A549 (cell line): ENCODE results near the gene IL20RB. TPM values are rescaled to one million over a fixed set of nuclear protein-coding genes. Genes with fewer than 3 reads are reported as not detected.

Experiments
- ATAC-seq, 2 experiments: fragments of 200-7000 bp in 1 of 2; fragments of >200 bp in 1 of 2; cut with Nextera tagmentation in 1 of 2; cut with Tn5 transposase in 1 of 2; 3 replicates each; pipeline versions ENCODE4 v1.8.0 to v1.9.1; 2018 to 2020; ENCODE audit warnings: mild to moderate bottlenecking in 1 of 2, moderate library complexity in 1 of 2
- CTCF ChIA-PET: fragments of 300-600 bp; sonication (Branson Sonifier 250); formaldehyde crosslinking; extraction: SDS; loops from one replicate; lab custom pipeline; 2021; ENCODE audit warnings: antibody characterized with exemption, inconsistent platforms; lab: Yijun Ruan, JAX
- POLR2A ChIA-PET: fragments of 350-600 bp; formaldehyde crosslinking; extraction: SDS; loops from one replicate; lab custom pipeline; 2021; ENCODE audit warnings: antibody characterized with exemption, inconsistent platforms; lab: Yijun Ruan, JAX
- DNase-seq, 2 experiments: peaks; one replicate each; pipeline versions ENCODE4 v3.0.0 to v3.0.0-alpha.2; 2011 to 2016; ENCODE audit warnings: low read depth in 1 of 2, low spot score in 1 of 2
- FAIRE-seq: peaks from 2 replicates; lab custom pipeline; 2011; peaks lifted over from hg19 to GRCh38; lab: Jason Lieb, UNC
- H3K27ac ChIP-seq, 2 experiments: fragments of >200 bp; sonication (Bioruptor Twin); formaldehyde crosslinking; 3 replicates each; pipeline ENCODE4 v1.5.1; 2016 to 2017
- H3K4me1 ChIP-seq: fragments of >200 bp; sonication (Bioruptor Twin); formaldehyde crosslinking; 3 replicates; pipeline ENCODE4 v1.6.1; 2016
- H3K4me2 ChIP-seq: fragments of >200 bp; sonication (Bioruptor Twin); formaldehyde crosslinking; 3 replicates; pipeline ENCODE4 v1.6.1; 2016
- H3K4me3 ChIP-seq: fragments of >200 bp; sonication (Bioruptor Twin); formaldehyde crosslinking; 3 replicates; pipeline ENCODE4 v1.5.1; 2016
- H3K9me3 ChIP-seq: fragments of >200 bp; sonication (Bioruptor Twin); formaldehyde crosslinking; 3 replicates; pipeline ENCODE4 v1.6.1; 2016
- CBX2 ChIP-seq: fragments of 200-600 bp; sonication (generic); IDR thresholded peaks from 2 replicates; pipeline ENCODE4 v1.6.1; 2016; ENCODE audit warnings: low read depth, mild to moderate bottlenecking, borderline replicate concordance
- CEBPB ChIP-seq, 2 experiments: fragments of >200 bp in 1 of 2; sonication (Bioruptor Twin) in 1 of 2; formaldehyde crosslinking in 1 of 2; IDR thresholded peaks; 2 replicates each; pipeline ENCODE4 v1.6.1; 2012 to 2016
- CHD2 ChIP-seq: fragments of 150-350 bp; IDR thresholded peaks from 2 replicates; pipeline ENCODE4 v1.6.1; 2014; ENCODE audit warnings: low read length; ENCODE audit not compliant: partially characterized antibody
- GATA3 ChIP-seq: IDR thresholded peaks from 2 replicates; pipeline ENCODE4 v1.6.1; 2012; ENCODE audit warnings: borderline replicate concordance
- HOXB13 ChIP-seq: fragments of 250-450 bp; sonication (Bioruptor Pico); IDR thresholded peaks from 2 replicates; pipeline ENCODE4 v1.5.0; 2020; ENCODE audit warnings: low read depth, mild to moderate bottlenecking, moderate library complexity
- KDM1A ChIP-seq: fragments of 200-600 bp; sonication (generic); IDR thresholded peaks from 2 replicates; pipeline ENCODE4 v1.6.1; 2016; ENCODE audit warnings: low read depth, mild to moderate bottlenecking
- KDM5A ChIP-seq: fragments of 200-600 bp; sonication (generic); IDR thresholded peaks from 2 replicates; pipeline ENCODE4 v1.6.1; 2016; ENCODE audit warnings: antibody characterized with exemption, mild to moderate bottlenecking
- POLR2A ChIP-seq: IDR thresholded peaks from 2 replicates; pipeline ENCODE4 v1.6.1; 2012; ENCODE audit warnings: mild to moderate bottlenecking, low read length
- POLR2AphosphoS2 ChIP-seq: conservative IDR thresholded peaks from 2 replicates; pipeline ENCODE4 v1.6.1; 2012; ENCODE audit warnings: low read length, improper control_type of control experiment, inconsistent platforms
- RAD21 ChIP-seq, 2 experiments: fragments of >200 bp in 1 of 2; sonication (Bioruptor Twin) in 1 of 2; formaldehyde crosslinking in 1 of 2; IDR thresholded peaks in 1 of 2; conservative IDR thresholded peaks in 1 of 2; 2 replicates in 1 of 2; 3 replicates in 1 of 2; pipeline ENCODE4 v1.6.1; 2012 to 2018; ENCODE audit warnings: inconsistent platforms in 1 of 2
- RARB ChIP-seq: fragments of 250-450 bp; sonication (Bioruptor Pico); IDR thresholded peaks from 2 replicates; pipeline ENCODE4 v1.8.0; 2021; ENCODE audit warnings: mild to moderate bottlenecking, moderate library complexity
- RCOR1 ChIP-seq: fragments of 150-350 bp; IDR thresholded peaks from 2 replicates; pipeline ENCODE4 v1.6.1; 2014; ENCODE audit warnings: antibody characterized with exemption, low read length, low read depth
- RFX5 ChIP-seq: fragments of 450-650 bp; IDR thresholded peaks from 2 replicates; pipeline ENCODE4 v1.7.1; 2014; ENCODE audit warnings: antibody characterized with exemption, mild to moderate bottlenecking, moderate library complexity
- RNF2 ChIP-seq: fragments of 200-600 bp; sonication (generic); IDR thresholded peaks from 2 replicates; pipeline ENCODE4 v1.6.1; 2016; ENCODE audit warnings: low read depth, mild to moderate bottlenecking, antibody characterized with exemption, moderate library complexity, borderline replicate concordance
- SREBF2 ChIP-seq: fragments of 450-650 bp; IDR thresholded peaks from 2 replicates; pipeline ENCODE4 v1.6.1; 2014; ENCODE audit warnings: mild to moderate bottlenecking, moderate library complexity
- TP53 ChIP-seq: fragments of 250-450 bp; sonication (Bioruptor Pico); IDR thresholded peaks from 2 replicates; pipeline ENCODE4 v1.5.0; 2021; ENCODE audit warnings: mild to moderate bottlenecking, moderate library complexity
- ZC3H11A ChIP-seq: fragments of 450-650 bp; IDR thresholded peaks from 2 replicates; pipeline ENCODE4 v1.6.1; 2014; ENCODE audit warnings: antibody characterized with exemption, mild to moderate bottlenecking
- ZFP36 ChIP-seq: fragments of 450-650 bp; IDR thresholded peaks from 2 replicates; pipeline ENCODE4 v1.6.1; 2014; ENCODE audit warnings: borderline replicate concordance; ENCODE audit not compliant: partially characterized antibody
- ZNF302 ChIP-seq: fragments of 250-450 bp; sonication (Bioruptor Pico); IDR thresholded peaks from 2 replicates; pipeline ENCODE4 v1.9.0; 2021; ENCODE audit warnings: inconsistent platforms, mild to moderate bottlenecking, moderate library complexity
- ZSCAN20 ChIP-seq: fragments of 250-450 bp; sonication (Bioruptor Pico); IDR thresholded peaks from 2 replicates; pipeline ENCODE4 v1.8.0; 2022; ENCODE audit warnings: mild to moderate bottlenecking, moderate library complexity
- WGBS: methylation state at CpG from one replicate; pipeline ENCODE4 v1.1.6; 2017; ENCODE audit errors: missing lambda C conversion rate; 5-methylcytosine and 5-hydroxymethylcytosine counted together
- polyA plus RNA-seq, 4 experiments: library from polyadenylated mRNA; depleted of rRNA in 3 of 4; stranded (reverse); fragments of >200 nt; fragmentation: RNase III in 1 of 4; extraction: RNeasy Plus Mini Kit Qiagen cat#74134 plus additional on column Dnase treatment in 1 of 4; gene quantifications; 2 replicates in 3 of 4; 3 replicates in 1 of 4; pipeline ENCODE4 v1.2.3, GENCODE V29; 2011 to 2017
- TF ChIP-seq, protein P1 (sequence below): fragments of >200 bp; sonication (Bioruptor Twin); formaldehyde crosslinking; IDR thresholded peaks from 3 replicates; pipeline ENCODE4 v1.6.1; 2016
- TF ChIP-seq, protein P2 (sequence below): fragments of 250-450 bp; sonication (Bioruptor Pico); IDR thresholded peaks from 2 replicates; pipeline ENCODE4 v1.5.0; 2021; ENCODE audit warnings: mild to moderate bottlenecking, moderate library complexity, borderline replicate concordance
- TF ChIP-seq, protein P3 (sequence below): fragments of 250-450 bp; sonication (Bioruptor Pico); IDR thresholded peaks from 2 replicates; pipeline ENCODE4 v1.5.0; 2020; ENCODE audit warnings: low read depth, mild to moderate bottlenecking, moderate library complexity
- TF ChIP-seq, protein P4 (sequence below): fragments of 450-650 bp; IDR thresholded peaks from 2 replicates; pipeline ENCODE4 v1.6.1; 2014; ENCODE audit warnings: antibody characterized with exemption
- TF ChIP-seq, protein P5 (sequence below): fragments of >200 bp; sonication (Bioruptor Twin); formaldehyde crosslinking; IDR thresholded peaks from 3 replicates; pipeline ENCODE4 v1.5.1; 2016

The IL20RB gene
- polyA plus RNA-seq, 2 of the 4 experiments (the other 2 are of a cell fraction), result 1.1 to 6.9 TPM

DNA sequence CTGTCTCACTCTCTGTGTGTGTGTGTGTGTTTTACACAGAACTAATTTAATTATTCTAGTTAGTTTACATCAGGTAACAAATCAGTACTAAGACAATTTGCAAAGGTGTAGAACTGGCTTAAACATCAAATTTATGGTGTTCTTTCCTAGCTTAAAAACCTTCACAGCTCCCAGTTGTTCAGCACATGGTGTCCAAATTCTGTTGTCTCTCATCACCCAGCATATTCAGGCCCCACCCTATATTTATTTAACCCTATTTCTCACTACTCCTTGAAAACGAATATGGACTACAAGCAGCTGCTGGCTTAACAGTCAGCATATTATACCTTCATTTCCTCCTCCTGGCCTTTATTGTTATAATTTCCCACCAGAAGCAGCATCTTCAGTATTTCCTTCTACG is 1.2 kb downstream of the IL20RB start (continued):
- TF ChIP-seq, protein P1, sequence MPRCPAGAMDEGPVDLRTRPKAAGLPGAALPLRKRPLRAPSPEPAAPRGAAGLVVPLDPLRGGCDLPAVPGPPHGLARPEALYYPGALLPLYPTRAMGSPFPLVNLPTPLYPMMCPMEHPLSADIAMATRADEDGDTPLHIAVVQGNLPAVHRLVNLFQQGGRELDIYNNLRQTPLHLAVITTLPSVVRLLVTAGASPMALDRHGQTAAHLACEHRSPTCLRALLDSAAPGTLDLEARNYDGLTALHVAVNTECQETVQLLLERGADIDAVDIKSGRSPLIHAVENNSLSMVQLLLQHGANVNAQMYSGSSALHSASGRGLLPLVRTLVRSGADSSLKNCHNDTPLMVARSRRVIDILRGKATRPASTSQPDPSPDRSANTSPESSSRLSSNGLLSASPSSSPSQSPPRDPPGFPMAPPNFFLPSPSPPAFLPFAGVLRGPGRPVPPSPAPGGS, result no peak
- no peak for TF ChIP-seq TP53 (CRISPR knock-in tag)
- TF ChIP-seq, protein P2, sequence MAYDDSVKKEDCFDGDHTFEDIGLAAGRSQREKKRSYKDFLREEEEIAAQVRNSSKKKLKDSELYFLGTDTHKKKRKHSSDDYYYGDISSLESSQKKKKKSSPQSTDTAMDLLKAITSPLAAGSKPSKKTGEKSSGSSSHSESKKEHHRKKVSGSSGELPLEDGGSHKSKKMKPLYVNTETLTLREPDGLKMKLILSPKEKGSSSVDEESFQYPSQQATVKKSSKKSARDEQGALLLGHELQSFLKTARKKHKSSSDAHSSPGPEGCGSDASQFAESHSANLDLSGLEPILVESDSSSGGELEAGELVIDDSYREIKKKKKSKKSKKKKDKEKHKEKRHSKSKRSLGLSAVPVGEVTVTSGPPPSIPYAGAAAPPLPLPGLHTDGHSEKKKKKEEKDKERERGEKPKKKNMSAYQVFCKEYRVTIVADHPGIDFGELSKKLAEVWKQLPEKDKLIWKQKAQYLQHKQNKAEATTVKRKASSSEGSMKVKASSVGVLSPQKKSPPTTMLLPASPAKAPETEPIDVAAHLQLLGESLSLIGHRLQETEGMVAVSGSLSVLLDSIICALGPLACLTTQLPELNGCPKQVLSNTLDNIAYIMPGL (CRISPR knock-in tag), result no peak

DNA sequence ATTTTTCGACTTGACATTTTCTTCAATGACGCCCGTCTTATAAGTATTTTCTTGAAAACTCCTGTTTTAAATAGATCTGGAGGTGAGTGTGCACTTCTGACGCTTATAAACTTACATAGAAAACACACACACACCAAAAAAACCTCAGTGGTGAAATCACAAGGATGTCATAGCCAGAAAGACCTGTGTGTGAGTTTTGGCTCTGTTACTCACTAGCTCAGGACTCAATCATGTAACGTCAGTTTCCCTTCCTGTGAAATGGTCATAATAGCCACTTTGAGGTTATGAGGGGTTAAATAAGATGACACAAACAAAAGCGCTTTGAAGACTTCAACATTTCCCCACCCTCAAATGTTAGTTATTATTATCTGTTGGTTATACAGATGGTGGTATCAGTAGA is 1.8 kb downstream of the IL20RB start:
- Histone ChIP-seq H3K27ac (peak overlapping the region; percentile 76 to 84; a peak in 4 of 6 replicates), H3K4me3 (no peak overlapping the region)
- no peak for TF ChIP-seq RCOR1
- no peak for TF ChIP-seq ZFP36
- no peak for TF ChIP-seq POLR2A
- TF ChIP-seq, protein P2 (CRISPR knock-in tag), result no peak
- no peak for TF ChIP-seq ZC3H11A
- TF ChIP-seq POLR2AphosphoS2, result no peak
- TF ChIP-seq CBX2, result no peak
- TF ChIP-seq KDM1A, result no peak
- no peak for TF ChIP-seq GATA3
- TF ChIP-seq SREBF2, result no peak
- TF ChIP-seq ZSCAN20 (CRISPR knock-in tag), result no peak
- TF ChIP-seq CHD2, result no peak
- no peak for TF ChIP-seq KDM5A
- no peak for TF ChIP-seq RAD21 (conservative IDR thresholded peaks at IDR 0.05 in 1 of 2, IDR thresholded peaks at IDR 0.05 in 1 of 2)
- TF ChIP-seq HOXB13 (CRISPR knock-in tag), result no peak
- TF ChIP-seq ZNF302 (CRISPR knock-in tag), result no peak
- TF ChIP-seq, all 56 proteins: peak for 0
- ChIA-PET CTCF (interaction anchor here (1.3 to 2.6 kb wide), 2 partner anchors 9 to 54 kb away, joined by 3 to 10 read pairs; no protein-coding TSS in a partner anchor), POLR2A (no interaction called here)
- no peaks in the 10 kb centered on the region for H3K9me3 ChIP-seq
- DNase-seq (no peak), ATAC-seq (no peak), FAIRE-seq (no peak)
- H3K4me1 ChIP-seq, result peaks cover 75% of the 10 kb centered on the region
- 92% methylated on average over 6 of the region's 6 CpGs for WGBS
- no peak overlapping the region; the same call in 2 of the 3 replicates for H3K4me2 ChIP-seq

DNA sequence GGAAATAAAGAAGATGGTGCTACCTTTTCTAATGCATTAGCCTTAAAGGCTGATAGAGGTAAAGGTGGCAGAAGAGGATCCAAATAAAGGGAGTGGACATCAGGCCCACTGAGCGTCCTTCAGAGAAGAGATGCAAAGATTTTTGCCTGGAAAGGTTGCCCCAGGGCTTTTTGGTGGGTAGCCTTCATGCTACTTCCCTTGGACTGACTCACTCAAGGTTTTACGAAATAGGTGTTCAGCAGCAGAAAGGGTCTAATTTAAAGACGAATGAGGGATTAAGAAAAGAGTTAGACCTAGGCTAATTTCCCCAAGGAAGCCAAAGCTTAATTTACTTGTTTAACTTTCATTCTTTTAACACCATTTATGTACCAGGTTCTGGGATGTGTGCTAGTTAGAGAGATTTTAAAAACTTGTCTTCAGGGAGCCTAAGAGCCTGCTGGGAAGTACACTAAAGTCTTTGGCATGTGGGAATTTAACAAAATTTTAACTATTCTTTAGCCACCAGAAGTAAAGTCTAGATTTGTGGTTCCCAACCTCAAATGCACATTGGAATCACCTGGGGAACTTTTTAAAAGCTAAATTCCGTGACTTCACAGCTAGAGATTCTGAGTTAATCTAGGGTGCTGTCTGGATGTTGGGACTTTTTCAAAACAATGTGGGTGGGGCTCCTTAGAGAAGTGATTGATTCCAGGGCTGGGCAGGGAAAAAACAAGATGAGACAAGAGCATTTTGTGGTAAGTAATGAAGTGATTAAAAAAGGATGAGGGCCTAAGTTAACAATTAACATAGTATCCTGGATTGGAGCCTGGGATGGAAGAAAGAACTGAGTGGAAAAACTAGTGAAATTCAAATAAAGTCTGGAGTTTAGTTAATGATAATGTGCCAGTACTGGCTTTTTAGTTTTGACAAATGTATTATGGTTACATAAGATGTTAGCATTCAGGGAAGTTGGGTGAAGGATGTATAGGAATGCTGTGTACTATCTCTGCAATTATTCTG is 3.4 kb downstream of the IL20RB start:
- H3K4me1 ChIP-seq, result peaks cover 60% of the 10 kb centered on the region
- H3K27ac ChIP-seq, result peak overlapping the region; percentile 63 to 84
- CTCF ChIA-PET, result interaction anchor here (0.7 to 2.6 kb wide), 3 partner anchors 13 to 111 kb away, joined by 3 to 10 read pairs (median 4); no protein-coding TSS in a partner anchor
- H3K9me3 ChIP-seq, result no peaks in the 10 kb centered on the region
- FAIRE-seq (no peak), ATAC-seq (peak; percentile 51 to 69; a peak in 4 of 6 replicates), DNase-seq (peak in 1 of 2 experiments; percentile 15)
- POLR2A ChIA-PET, result interaction anchor here (0.8 to 1.2 kb wide), 3 partner anchors 31 to 208 kb away, joined by 3 to 8 read pairs (median 4); partner anchors contain the start of genes NCK1 and STAG1
- WGBS, result 21% methylated on average over 4 of the region's 4 CpGs
- peak overlapping the region; percentile 56 for H3K4me2 ChIP-seq
- no peak overlapping the region for H3K4me3 ChIP-seq
- TF ChIP-seq, protein P3, sequence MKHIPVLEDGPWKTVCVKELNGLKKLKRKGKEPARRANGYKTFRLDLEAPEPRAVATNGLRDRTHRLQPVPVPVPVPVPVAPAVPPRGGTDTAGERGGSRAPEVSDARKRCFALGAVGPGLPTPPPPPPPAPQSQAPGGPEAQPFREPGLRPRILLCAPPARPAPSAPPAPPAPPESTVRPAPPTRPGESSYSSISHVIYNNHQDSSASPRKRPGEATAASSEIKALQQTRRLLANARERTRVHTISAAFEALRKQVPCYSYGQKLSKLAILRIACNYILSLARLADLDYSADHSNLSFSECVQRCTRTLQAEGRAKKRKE (CRISPR knock-in tag), result no peak
- TF ChIP-seq CEBPB (IDR thresholded peaks at IDR 0.05), result no peak
- TF ChIP-seq, protein P4, sequence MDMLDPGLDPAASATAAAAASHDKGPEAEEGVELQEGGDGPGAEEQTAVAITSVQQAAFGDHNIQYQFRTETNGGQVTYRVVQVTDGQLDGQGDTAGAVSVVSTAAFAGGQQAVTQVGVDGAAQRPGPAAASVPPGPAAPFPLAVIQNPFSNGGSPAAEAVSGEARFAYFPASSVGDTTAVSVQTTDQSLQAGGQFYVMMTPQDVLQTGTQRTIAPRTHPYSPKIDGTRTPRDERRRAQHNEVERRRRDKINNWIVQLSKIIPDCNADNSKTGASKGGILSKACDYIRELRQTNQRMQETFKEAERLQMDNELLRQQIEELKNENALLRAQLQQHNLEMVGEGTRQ, result no peak
- TF ChIP-seq RARB, result no peak
- no peak for TF ChIP-seq POLR2AphosphoS2
- no peak for TF ChIP-seq CBX2
- TF ChIP-seq, protein P5, sequence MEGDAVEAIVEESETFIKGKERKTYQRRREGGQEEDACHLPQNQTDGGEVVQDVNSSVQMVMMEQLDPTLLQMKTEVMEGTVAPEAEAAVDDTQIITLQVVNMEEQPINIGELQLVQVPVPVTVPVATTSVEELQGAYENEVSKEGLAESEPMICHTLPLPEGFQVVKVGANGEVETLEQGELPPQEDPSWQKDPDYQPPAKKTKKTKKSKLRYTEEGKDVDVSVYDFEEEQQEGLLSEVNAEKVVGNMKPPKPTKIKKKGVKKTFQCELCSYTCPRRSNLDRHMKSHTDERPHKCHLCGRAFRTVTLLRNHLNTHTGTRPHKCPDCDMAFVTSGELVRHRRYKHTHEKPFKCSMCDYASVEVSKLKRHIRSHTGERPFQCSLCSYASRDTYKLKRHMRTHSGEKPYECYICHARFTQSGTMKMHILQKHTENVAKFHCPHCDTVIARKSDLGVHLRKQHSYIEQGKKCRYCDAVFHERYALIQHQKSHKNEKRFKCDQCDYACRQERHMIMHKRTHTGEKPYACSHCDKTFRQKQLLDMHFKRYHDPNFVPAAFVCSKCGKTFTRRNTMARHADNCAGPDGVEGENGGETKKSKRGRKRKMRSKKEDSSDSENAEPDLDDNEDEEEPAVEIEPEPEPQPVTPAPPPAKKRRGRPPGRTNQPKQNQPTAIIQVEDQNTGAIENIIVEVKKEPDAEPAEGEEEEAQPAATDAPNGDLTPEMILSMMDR, result no peak
- no peak for TF ChIP-seq RFX5
- no peak for TF ChIP-seq RNF2
